ENCODE measurements around the gene ADAMTS17.

Gene ADAMTS17

GRCh38 chr15:100202309-100202960 is 139.3 kb downstream of the ADAMTS17 start:
- no peak for DNase-seq

- no peak for DNase-seq
Observed at GRCh38 chr15:100201376-100202280, 140.1 kb downstream of the ADAMTS17 start.

- DNase-seq, result no peak
Observed at GRCh38 chr15:100200287-100200880, 141.4 kb downstream of the ADAMTS17 start.

DNA sequence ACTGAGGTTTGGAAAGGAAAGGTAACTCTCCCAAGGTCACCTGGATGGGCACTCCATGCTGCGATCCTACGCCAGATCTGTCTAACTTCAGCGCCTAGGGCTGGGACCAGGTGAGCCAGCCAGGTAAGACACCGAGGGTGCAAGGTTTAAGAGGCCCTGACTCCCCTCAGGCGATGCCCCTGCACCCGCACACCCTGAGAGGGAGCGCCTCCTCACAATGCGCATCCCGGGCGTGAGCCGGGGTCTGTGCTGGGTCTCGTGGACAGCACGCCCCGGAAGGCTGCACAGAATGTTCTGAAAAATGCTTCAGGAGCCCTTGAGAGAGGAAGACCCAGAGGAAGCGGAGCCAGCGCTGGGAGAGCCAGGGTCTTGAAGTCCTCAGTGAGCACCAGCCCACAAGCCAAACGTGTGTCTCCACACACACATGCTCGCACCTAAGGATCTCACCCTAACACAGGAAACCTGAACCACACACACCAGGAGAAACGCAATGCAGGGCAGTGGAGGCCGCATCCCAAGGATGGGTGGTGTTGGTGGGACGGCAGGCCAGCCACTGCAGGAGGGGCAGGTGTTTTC is 142.0 kb downstream of the ADAMTS17 start:
- DNase-seq, result no peak

DNA sequence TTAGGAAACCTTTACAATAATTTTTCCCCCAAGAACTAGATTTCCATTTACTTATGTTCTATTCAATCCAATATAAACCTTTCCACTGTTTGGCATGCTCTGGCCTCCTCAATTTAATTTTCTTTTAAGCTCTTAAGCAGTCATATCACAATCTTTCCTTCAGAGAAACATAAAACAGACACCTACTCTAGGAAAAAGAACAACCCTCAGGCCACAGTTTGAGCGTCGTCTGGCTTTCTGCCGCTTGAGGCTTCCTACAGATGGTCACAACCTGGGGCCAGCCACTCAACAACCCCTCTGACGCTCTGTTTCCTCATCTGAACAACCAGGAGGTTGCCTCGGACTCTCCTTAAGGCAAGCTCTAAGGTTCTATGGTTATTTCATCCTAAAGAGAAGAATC is 143.3 kb downstream of the ADAMTS17 start:
- no peak for DNase-seq

GRCh38 chr15:100196326-100197058 is 145.3 kb downstream of the ADAMTS17 start:
- no peak for DNase-seq

- no peak for DNase-seq
Observed at GRCh38 chr15:100194996-100195395, 146.8 kb downstream of the ADAMTS17 start.

- no peak for DNase-seq
Observed at GRCh38 chr15:100193277-100193860, 148.4 kb downstream of the ADAMTS17 start.

DNA sequence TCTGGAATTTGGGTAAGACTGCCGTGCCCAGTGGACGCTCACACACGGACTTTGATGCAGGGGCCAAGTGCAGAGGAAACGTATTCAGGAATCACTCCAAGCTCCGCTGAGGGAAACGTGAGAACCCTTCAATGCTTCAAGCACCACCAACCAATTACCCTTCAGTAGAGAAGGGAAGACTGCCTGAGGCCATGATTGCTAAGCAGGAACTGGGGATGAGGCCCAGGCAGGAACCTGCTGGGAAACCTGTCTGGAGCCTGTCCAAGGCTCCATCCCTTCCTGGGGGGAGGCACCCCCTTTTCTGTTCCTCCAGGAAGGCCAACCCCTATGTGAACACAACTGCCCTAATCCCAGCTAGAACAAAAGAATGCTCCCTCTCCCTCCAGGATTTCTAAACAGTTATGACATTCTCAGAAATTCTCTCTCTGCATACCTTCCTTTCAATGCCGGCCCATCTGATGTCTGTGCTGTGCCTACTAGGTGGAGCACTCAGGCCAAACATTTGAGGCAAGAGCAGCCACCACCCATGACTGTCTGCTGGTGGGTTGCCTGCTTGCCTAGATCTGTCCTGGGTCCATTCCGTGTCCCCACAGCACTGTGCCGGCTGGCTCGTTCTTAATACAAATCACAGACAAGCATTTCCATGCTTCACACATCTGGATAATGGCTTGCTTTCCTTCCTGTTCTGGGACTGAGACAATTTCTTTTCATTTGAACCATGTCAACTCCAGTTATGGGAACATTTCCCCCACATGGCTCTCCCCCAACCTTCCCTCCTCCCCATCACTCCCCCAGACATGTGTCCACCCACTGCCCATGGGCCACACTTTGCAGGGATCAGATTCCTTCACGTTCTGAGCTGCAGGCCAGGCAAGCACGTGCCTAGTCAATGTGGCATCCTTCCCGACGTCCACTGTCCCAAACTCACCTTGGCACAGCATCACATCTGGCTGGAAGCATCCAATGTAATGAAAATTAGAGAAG is 149.4 kb downstream of the ADAMTS17 start:
- no peak for DNase-seq

- DNase-seq, result no peak
Observed at GRCh38 chr15:100191161-100191560, 150.6 kb downstream of the ADAMTS17 start.

DNA sequence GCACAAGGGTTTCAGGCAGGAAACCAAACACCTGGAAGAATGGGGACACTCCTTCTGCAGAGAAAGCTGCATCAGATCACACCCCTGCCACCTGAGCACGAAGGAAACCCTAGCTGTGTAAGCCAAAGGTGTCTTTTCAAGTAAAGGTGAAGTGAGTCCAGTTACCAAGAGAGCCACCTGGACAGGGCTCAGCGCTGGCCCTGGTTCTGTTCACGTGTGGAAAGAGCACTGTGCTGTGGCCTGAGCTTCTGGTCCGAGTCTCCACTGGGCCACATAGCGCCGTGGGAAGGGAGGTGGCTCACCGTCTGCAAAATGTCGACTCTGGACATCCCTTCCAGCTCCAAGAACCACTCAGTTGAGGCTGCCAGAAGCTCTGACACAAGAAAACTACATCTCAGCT is 151.1 kb downstream of the ADAMTS17 start:
- no peak for DNase-seq

- no peak for DNase-seq
Observed at GRCh38 chr15:100189849-100190248, 151.9 kb downstream of the ADAMTS17 start.

- DNase-seq, result no peak
Observed at GRCh38 chr15:100189319-100189718, 152.5 kb downstream of the ADAMTS17 start.

DNA sequence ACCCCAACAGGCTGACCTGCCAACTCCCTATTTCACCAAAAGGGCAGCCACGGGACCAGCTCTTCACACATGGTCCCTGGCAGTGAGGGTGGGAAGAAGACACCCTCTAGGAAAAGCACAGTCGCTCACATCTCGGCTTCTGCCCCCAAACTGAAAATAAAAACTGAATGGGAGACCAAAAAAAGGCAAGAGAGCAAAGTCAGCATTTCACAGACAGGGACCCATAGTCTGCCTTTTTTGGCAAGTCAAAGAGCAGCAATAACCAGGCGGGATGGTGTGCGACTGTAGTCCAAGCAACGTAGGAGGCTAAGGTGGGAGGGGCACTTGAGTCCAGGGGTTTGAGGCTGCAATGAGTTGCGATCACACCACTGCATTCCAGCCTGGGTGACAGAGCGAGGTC is 154.1 kb downstream of the ADAMTS17 start:
- DNase-seq, result no peak

GRCh38 chr15:100186960-100187359 is 154.8 kb downstream of the ADAMTS17 start:
- DNase-seq, result no peak

DNA sequence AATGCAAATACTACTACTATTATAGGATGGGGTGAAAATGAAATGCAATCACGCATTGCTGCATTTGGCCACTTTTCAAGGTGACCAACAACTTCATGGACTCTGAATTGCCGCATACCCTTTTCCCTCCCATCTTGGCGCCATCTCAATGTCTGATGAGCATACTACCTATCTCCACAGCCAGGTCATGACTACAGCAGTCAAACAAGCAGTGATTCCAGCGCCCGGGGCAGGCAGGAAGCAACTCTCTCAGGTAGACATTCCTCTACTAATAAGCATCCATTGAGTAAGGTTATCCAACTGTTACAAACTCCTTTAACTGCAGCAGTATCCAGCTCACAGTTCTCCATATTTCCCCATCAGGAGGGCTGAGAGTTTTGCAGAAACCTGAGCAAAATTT is 155.4 kb downstream of the ADAMTS17 start:
- DNase-seq, result no peak

- no peak for DNase-seq
Observed at GRCh38 chr15:100183921-100184495, 157.8 kb downstream of the ADAMTS17 start.

DNA sequence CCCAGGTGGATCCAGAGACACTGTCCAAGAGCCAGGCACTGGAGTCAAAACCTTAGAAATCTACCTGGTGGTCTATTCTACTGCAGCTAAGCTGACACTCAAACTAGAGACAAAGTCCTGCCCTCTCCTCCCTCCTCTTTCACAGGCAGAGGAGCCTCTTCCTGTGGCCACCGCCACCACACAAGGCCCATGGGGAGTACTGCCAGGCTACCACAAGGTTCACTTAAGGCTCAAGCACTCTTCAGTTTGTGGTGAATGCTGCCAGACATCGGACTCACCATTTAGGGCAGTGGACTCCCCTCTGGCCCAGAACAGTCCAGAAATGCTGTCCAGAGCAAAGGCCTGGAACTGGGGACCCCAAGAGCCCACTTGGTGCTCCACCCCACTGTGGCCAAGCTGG is 160.9 kb downstream of the ADAMTS17 start:
- DNase-seq, result no peak

- DNase-seq, result no peak
Observed at GRCh38 chr15:100175406-100176114, 166.2 kb downstream of the ADAMTS17 start.
